Activated B cell treated with CpG ODN at 0.5 μM for 24 hours (primary cell): Measurements from ENCODE around the gene TMPRSS2. TPM values are rescaled to one million over a fixed set of nuclear protein-coding genes. Genes with fewer than 3 reads are reported as not detected.

Experiments
- ATAC-seq: fragments of 200-7000 bp; cut with Tn5 transposase; one replicate; pipeline ENCODE4 v1.10.0; 2021; ENCODE audit warnings: low read depth, mild to moderate bottlenecking, moderate library complexity
- CTCF ChIA-PET: fragments of 350-600 bp; sonication (Branson Sonifier 250); formaldehyde crosslinking; loops from one replicate; lab custom pipeline; 2021; ENCODE audit warnings: antibody characterized with exemption; lab: Charles Lee
- POLR2A ChIA-PET: fragments of 350-600 bp; sonication (Branson Sonifier 250); formaldehyde crosslinking; loops from one replicate; lab custom pipeline; 2021; ENCODE audit warnings: antibody characterized with exemption; lab: Charles Lee
- DNase-seq: peaks from one replicate; pipeline ENCODE4 v3.0.0; 2022
- H3K27ac Mint-ChIP-seq: one replicate; pipeline ENCODE4 v1.8.0; 2020; ENCODE audit warnings: mixed read lengths
- H3K27me3 Mint-ChIP-seq: one replicate; pipeline ENCODE4 v1.8.0; 2021; ENCODE audit warnings: mixed read lengths
- H3K36me3 Mint-ChIP-seq: one replicate; pipeline ENCODE4 v1.8.0; 2021; ENCODE audit warnings: low read depth, mixed read lengths
- H3K4me1 Mint-ChIP-seq: one replicate; pipeline ENCODE4 v1.8.0; 2021; ENCODE audit warnings: mixed read lengths
- H3K4me3 Mint-ChIP-seq: one replicate; pipeline ENCODE4 v1.8.0; 2020; ENCODE audit warnings: mild to moderate bottlenecking, mixed read lengths
- H3K9me3 Mint-ChIP-seq: one replicate; pipeline ENCODE4 v1.8.0; 2020; ENCODE audit warnings: mixed read lengths
- intact Hi-C: fragments of 100-400 bp; cut with micrococcal nuclease; formaldehyde crosslinking; loops from one replicate; pipeline ENCODE4 v1.15.1; 2024
- total RNA-seq: library from RNA; stranded (reverse); gene quantifications from 2 replicates; pipeline ENCODE4 v1.2.3, GENCODE V29; 2022
- TF ChIP-seq, protein P1 (sequence below): fragments of 200-600 bp; IDR thresholded peaks from one replicate; pipeline ENCODE4 v1.8.0; 2022; ENCODE audit warnings: antibody characterized with exemption, mild to moderate bottlenecking

Gene TMPRSS2
- total RNA-seq, 1 donor from 2014 or later = not detected

DNA sequence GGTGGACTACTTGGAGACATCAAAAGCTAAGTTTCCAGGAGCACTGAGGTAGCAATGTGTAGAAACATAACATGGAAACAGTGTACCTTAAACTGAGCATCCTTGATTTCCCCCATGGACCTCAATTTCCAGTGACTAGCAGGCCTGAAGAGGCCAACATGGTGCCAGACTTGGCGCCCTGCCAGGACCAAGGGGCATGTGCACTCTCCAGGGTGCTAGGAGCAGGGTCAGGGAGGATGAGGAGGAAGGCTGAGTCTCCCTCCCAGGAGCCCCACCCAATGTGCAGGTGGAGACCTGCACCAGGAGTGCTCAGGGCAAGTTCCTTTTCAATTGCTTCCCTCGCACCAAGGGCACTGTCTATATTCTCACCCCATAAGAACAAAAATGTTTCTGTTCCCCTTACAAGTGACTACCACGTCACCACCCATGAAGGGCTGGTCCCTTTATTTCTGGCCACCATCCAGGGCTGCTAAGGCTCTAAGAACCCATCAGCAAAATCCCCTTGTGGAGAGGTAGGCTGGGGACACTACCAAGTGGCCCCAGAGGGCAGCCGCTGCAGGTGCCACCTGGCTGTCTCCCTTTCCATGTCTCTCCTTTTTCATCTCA, 42.7 kb downstream of the TMPRSS2 start:
- ChIA-PET CTCF (interaction anchor here (2.1 kb wide), 1 partner anchor 182 kb away, joined by 8 read pairs; no protein-coding TSS in a partner anchor), POLR2A (no interaction called here)
- TF ChIP-seq, protein P1, sequence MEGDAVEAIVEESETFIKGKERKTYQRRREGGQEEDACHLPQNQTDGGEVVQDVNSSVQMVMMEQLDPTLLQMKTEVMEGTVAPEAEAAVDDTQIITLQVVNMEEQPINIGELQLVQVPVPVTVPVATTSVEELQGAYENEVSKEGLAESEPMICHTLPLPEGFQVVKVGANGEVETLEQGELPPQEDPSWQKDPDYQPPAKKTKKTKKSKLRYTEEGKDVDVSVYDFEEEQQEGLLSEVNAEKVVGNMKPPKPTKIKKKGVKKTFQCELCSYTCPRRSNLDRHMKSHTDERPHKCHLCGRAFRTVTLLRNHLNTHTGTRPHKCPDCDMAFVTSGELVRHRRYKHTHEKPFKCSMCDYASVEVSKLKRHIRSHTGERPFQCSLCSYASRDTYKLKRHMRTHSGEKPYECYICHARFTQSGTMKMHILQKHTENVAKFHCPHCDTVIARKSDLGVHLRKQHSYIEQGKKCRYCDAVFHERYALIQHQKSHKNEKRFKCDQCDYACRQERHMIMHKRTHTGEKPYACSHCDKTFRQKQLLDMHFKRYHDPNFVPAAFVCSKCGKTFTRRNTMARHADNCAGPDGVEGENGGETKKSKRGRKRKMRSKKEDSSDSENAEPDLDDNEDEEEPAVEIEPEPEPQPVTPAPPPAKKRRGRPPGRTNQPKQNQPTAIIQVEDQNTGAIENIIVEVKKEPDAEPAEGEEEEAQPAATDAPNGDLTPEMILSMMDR = no peak
- ATAC-seq = no peak
- DNase-seq = no peak
- Mint-ChIP-seq H3K36me3 (peaks cover 3% of the 10 kb centered on the region), H3K4me1 (peaks cover 20% of the 10 kb centered on the region), H3K27ac (no peak overlapping the region), H3K27me3 (peaks cover 20% of the 10 kb centered on the region), H3K9me3 (peaks cover 5% of the 10 kb centered on the region), H3K4me3 (no peak overlapping the region)
- intact Hi-C loops = no loop called here

DNA sequence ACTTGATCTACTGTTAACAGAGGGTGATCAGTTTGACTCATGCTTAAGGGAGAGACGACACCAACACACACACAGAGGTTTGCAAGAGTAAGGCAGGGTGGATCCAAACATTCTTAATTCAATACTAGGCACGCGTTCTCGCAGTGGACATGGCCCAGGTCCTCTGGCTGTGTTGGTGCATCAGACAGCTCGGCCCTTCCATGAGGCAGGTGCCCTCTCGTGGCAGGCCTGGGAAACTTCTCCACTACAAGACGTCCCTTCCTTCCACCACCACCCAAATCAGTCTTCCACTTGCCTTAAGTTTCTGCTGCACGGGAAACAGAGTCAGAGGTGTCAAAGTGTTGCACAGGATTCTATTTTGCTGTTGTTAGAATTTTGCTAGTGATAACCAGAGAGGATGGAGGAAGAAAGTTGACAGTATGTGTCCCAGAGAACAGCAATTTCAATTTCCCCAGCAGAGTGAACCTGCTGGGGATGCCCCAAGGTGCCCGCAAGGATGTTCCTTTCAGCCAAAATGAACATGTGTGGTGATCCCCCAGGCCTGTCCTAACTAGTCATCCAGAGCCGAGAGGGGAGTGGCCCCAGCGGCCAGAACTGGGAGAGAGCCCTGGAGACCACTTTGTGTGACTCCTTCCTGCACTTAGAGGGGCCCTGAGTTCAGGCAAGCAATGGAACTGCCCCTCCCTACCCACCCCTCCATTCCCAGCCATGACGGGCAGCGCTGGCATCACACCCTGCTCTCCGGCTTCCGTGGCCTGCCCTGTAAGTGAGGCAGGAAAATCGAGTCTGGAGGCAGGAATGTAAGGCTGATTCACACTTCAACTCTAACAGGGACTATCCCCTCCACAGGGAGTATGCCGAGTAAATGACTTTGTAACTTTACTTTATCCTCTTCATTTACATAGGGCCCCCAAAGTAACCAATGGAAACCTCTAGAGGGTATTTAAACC, 47.1 kb downstream of the TMPRSS2 start:
- peaks cover 44% of the 10 kb centered on the region for H3K36me3 Mint-ChIP-seq
- TF ChIP-seq, protein P1 = peak; percentile 39
- ChIA-PET POLR2A (interaction anchor here (1.0 kb wide), 2 partner anchors 98 to 178 kb away, joined by 4 to 7 read pairs; partner anchors contain the start of gene MX2), CTCF (interaction anchor here (0.8 to 6.8 kb wide), 7 partner anchors 11 to 340 kb away, joined by 3 to 165 read pairs (median 3); no protein-coding TSS in a partner anchor)
- no peaks in the 10 kb centered on the region for H3K27me3 Mint-ChIP-seq
- peaks cover 5% of the 10 kb centered on the region for H3K9me3 Mint-ChIP-seq
- peak; percentile 39 for DNase-seq
- no peak overlapping the region for H3K4me3 Mint-ChIP-seq
- peak; percentile 80 for ATAC-seq
- intact Hi-C loops = loop anchor here (1.0 kb wide), 4 partner anchors 92 to 340 kb away; no protein-coding TSS in a partner anchor
- peak overlapping the region; percentile 0 for H3K27ac Mint-ChIP-seq
- H3K4me1 Mint-ChIP-seq = peaks cover 21% of the 10 kb centered on the region

DNA sequence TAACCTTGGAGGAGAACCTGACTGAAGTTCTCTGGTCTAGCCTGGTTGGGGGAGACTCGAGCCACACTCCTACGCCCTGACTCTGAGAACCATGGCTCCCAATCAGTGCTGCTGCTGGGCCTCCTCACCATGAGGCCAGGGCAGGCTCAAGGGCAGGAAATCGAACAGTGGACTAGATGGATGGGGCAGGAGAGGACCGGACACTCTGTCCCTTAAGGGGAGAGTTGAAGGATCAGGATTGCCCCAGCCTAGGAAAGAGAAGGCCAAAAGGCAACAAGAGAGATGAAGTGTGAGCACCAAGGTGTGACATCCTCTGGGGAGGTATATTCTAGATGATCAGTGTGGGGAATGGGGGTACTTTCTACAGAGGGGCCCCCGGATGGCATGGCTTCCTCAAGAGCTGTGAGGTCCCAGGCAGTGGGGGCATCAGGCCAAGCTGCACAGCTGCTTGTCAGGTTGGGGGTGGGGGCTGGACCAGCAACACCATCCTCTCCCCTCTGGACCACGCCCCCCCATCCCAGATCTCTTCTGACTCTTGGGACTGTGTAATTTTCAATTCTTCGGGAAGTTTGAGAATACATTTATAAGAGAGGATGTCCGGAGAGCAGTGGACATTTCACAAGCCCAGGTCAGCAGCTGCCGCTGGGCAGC, 47.9 kb downstream of the TMPRSS2 start:
- no peak for ATAC-seq
- POLR2A ChIA-PET = interaction anchor here (1.0 kb wide), 2 partner anchors 98 to 177 kb away, joined by 4 to 7 read pairs; partner anchors contain the start of gene MX2
- intact Hi-C loops = loop anchor here (1.0 kb wide), 4 partner anchors 91 to 339 kb away; no protein-coding TSS in a partner anchor
- TF ChIP-seq, protein P1 = no peak
- Mint-ChIP-seq H3K27ac (no peak overlapping the region), H3K4me1 (peaks cover 21% of the 10 kb centered on the region), H3K27me3 (no peaks in the 10 kb centered on the region), H3K9me3 (peaks cover 5% of the 10 kb centered on the region), H3K36me3 (peaks cover 52% of the 10 kb centered on the region), H3K4me3 (no peak overlapping the region)
- CTCF ChIA-PET = interaction anchor here (0.7 to 6.8 kb wide), 8 partner anchors 10 to 339 kb away, joined by 3 to 165 read pairs (median 3); no protein-coding TSS in a partner anchor
- no peak for DNase-seq

DNA sequence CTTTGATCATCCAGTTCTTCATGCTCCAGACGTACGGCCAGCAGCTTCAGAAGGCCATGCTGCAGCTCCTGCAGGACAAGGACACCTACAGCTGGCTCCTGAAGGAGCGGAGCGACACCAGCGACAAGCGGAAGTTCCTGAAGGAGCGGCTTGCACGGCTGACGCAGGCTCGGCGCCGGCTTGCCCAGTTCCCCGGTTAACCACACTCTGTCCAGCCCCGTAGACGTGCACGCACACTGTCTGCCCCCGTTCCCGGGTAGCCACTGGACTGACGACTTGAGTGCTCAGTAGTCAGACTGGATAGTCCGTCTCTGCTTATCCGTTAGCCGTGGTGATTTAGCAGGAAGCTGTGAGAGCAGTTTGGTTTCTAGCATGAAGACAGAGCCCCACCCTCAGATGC, 49.4 kb downstream of the TMPRSS2 start:
- TF ChIP-seq, protein P1 = no peak
- ChIA-PET CTCF (interaction anchor here (6.8 kb wide), 1 partner anchor 175 kb away, joined by 165 read pairs; no protein-coding TSS in a partner anchor), POLR2A (interaction anchor here (1.1 to 1.3 kb wide), 2 partner anchors 32 to 175 kb away, joined by 3 read pairs; partner anchors contain the start of gene MX1)
- ATAC-seq = no peak
- H3K36me3 Mint-ChIP-seq = peaks cover 65% of the 10 kb centered on the region
- peaks cover 21% of the 10 kb centered on the region for H3K4me1 Mint-ChIP-seq
- no peak for DNase-seq
- peaks cover under 1% of the 10 kb centered on the region for H3K9me3 Mint-ChIP-seq
- intact Hi-C loops = no loop called here
- no peak overlapping the region for H3K4me3 Mint-ChIP-seq
- no peak overlapping the region for H3K27ac Mint-ChIP-seq
- H3K27me3 Mint-ChIP-seq = no peaks in the 10 kb centered on the region
